ENCODE results near the gene HSD11B1. TPM values are rescaled to one million over a fixed set of nuclear protein-coding genes. Genes with fewer than 3 reads are reported as not detected.

The HSD11B1 gene
- total RNA-seq: under 1 TPM; 0.48 to 0.59 TPM

DNA sequence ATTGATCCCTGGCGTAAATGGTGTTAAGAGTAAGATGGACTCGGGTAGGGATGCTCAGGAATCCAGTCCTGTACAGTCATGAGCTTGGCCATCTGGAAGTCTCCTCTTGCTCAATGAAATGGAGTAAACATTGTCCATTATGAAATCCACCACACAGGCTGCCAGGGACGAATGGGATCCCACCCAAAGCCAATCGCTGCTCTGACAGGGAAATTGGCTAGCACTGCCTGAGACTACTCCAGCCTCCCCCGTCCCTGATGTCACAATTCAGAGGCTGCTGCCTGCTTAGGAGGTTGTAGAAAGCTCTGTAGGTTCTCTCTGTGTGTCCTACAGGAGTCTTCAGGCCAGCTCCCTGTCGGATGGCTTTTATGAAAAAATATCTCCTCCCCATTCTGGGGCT is at the start of gene HSD11B1:
TSS of gene HSD11B1 (plus strand) at position 263 of the 400 bp plus-strand sequence. CDS start at position 360, 97 bp downstream.
- intact Hi-C loops (cut with DNase I): no loop called here
- Histone ChIP-seq H3K9ac (ENCODE audit: low read depth in 2 of 2, low read length in 2 of 2) (no peak within 1 kb of the TSS), H3K9me3 (no peaks in the 10 kb centered on the region), H3K4me1 (no peaks in the 10 kb centered on the region), H3K27ac (no peak within 1 kb of the TSS), H3K36me3 (no peaks in the 10 kb centered on the region), H3K4me3 (no peak within 1 kb of the TSS), H3K27me3 (no peaks in the 10 kb centered on the region)
- TF ChIP-seq, protein P1, sequence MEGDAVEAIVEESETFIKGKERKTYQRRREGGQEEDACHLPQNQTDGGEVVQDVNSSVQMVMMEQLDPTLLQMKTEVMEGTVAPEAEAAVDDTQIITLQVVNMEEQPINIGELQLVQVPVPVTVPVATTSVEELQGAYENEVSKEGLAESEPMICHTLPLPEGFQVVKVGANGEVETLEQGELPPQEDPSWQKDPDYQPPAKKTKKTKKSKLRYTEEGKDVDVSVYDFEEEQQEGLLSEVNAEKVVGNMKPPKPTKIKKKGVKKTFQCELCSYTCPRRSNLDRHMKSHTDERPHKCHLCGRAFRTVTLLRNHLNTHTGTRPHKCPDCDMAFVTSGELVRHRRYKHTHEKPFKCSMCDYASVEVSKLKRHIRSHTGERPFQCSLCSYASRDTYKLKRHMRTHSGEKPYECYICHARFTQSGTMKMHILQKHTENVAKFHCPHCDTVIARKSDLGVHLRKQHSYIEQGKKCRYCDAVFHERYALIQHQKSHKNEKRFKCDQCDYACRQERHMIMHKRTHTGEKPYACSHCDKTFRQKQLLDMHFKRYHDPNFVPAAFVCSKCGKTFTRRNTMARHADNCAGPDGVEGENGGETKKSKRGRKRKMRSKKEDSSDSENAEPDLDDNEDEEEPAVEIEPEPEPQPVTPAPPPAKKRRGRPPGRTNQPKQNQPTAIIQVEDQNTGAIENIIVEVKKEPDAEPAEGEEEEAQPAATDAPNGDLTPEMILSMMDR (IDR thresholded peaks at IDR 0.05): no peak
- peak; percentile 61 for DNase-seq

DNA sequence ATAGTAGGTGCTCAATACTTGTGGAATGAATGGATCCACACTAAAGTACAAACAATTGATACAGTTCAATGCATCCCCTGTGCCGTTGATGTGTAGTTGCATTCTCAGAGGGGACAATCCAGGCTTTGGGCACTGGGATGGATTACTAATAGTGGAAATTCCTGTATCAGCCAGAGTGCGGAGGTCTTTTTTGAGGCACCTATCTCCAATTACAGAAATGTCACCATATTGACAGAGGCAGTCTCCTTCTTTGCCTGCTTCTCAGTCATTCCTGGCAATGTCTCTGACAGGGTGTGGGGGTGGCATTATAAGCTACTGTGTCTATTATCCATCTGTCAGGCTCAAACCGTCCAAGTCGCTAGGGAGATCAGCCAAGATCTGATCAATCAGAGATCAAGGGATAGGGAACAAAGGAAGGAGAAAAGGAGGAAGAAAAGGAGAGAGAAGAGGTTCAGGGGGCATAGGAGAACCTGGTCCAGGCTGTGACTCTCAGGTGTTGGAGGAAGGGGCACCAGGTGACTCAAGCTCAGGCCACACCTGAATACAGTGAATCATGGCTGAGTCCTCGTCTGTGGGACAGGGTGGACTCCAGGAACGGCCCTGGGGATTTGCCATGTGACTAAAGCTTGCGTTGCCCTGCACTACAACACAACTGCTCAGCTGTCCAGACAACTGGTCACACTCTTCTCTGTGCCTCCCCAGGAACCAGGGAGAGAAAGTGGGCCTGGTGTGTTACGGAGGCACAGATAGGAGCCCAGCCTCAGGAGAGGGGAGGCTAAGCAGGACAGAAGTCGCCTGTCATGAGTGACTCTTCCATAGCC is 49.0 kb upstream of the HSD11B1 start:
- Histone ChIP-seq H3K4me3 (no peak overlapping the region), H3K9ac (ENCODE audit: low read depth in 2 of 2, low read length in 2 of 2) (no peak overlapping the region), H3K27me3 (no peaks in the 10 kb centered on the region), H3K9me3 (no peaks in the 10 kb centered on the region), H3K36me3 (no peaks in the 10 kb centered on the region), H3K4me1 (peaks cover 22% of the 10 kb centered on the region), H3K27ac (no peak overlapping the region)
- intact Hi-C loops (cut with DNase I): no loop called here
- peak; percentile 31 for DNase-seq
- TF ChIP-seq, protein P1 (IDR thresholded peaks at IDR 0.05): no peak

DNA sequence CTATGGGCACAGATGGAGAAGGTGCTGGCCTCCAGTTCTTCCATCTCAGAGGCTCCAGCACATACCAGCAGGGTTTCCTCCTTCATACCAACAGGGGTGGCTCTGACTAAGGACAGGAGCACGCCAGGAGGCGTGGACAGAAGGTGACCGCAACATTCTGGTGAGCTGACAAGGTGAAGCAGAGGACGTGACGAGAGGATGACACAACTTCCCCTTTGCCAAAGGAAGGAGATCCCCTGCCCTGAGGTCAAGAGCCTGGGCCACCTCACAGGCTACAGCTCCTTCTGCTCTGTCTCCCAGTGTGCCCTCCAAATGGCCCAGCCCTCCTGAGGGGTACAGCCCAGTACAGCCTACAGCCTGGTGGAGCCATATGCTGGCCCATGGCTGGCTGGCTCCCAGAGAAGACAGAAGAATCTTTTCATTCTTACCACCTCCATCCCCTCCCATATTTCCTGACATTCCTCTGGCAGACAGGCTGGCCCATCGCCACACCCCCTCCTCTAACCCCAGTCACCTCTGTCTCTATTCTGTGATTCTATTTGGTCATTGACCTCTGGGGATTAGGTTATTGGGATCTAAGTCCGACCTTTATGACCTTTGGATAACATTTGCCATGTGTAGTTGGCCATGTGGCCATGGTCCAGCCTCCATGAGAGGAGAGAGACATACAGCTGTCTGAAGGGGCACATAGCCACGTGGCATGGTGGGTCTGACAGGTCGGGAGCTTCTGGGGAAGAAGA is 47.3 kb upstream of the HSD11B1 start:
- H3K4me3 ChIP-seq: no peak overlapping the region
- H3K4me1 ChIP-seq: peaks cover 20% of the 10 kb centered on the region
- intact Hi-C loops (cut with DNase I): no loop called here
- H3K9ac ChIP-seq (ENCODE audit: low read depth in 2 of 2, low read length in 2 of 2): no peak overlapping the region
- no peak overlapping the region for H3K27ac ChIP-seq
- no peak for DNase-seq
- H3K36me3 ChIP-seq: no peaks in the 10 kb centered on the region
- TF ChIP-seq, protein P1 (IDR thresholded peaks at IDR 0.05): no peak
- H3K27me3 ChIP-seq: no peaks in the 10 kb centered on the region
- H3K9me3 ChIP-seq: no peaks in the 10 kb centered on the region

DNA sequence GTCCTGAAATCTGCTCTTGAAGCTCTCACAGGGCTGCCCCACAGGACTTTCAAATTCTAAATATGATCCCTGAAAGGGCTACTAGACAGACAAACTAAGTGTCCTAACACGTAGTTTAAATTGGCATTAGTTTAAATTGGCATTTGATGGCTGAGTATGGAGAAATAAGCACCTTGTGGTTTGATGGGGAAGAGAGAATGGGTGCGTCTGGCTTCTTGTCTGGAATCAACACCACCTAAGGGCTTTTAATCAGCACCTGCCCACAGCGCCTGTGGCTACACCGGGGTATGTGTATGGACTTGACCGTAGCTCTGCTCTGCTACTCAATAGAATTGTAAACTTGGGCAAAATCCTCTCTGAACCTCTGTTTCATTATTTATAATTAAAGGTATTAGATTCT is 46.7 kb upstream of the HSD11B1 start:
- TF ChIP-seq, protein P1 (IDR thresholded peaks at IDR 0.05): no peak
- Histone ChIP-seq H3K27ac (no peak overlapping the region), H3K9me3 (no peaks in the 10 kb centered on the region), H3K27me3 (no peaks in the 10 kb centered on the region), H3K36me3 (no peaks in the 10 kb centered on the region), H3K9ac (ENCODE audit: low read depth in 2 of 2, low read length in 2 of 2) (no peak overlapping the region), H3K4me3 (no peak overlapping the region), H3K4me1 (peaks cover 24% of the 10 kb centered on the region)
- no peak for DNase-seq
- intact Hi-C loops (cut with DNase I): no loop called here

DNA sequence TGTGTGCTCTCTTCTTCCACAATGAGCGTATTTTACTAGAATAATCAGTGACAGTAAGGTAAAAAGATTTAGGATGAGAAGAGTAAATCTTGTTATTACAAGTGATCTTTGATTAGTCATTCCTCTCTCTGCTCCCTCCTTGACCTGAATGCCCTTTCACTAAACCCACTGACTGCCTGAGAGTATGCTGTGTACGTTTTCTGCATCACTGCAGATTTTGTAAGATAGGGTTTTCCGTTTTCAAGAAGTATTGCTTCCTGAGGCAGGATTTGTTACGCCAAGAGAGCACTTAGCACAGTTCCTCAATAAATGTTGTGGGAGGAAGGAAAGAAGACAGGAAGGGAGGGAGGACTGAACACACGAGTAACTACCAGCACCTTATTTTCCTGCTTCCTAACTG is 44.7 kb upstream of the HSD11B1 start:
- TF ChIP-seq, protein P1 (IDR thresholded peaks at IDR 0.05): no peak
- H3K4me3 ChIP-seq: no peak overlapping the region
- H3K27ac ChIP-seq: no peak overlapping the region
- DNase-seq: no peak
- H3K36me3 ChIP-seq: no peaks in the 10 kb centered on the region
- H3K9ac ChIP-seq (ENCODE audit: low read depth in 2 of 2, low read length in 2 of 2): no peak overlapping the region
- H3K9me3 ChIP-seq: no peaks in the 10 kb centered on the region
- H3K27me3 ChIP-seq: no peaks in the 10 kb centered on the region
- intact Hi-C loops (cut with DNase I): no loop called here
- peaks cover 7% of the 10 kb centered on the region for H3K4me1 ChIP-seq
